Daoy (cell line): ENCODE results near the gene ZNF543. TPM values are rescaled to one million over a fixed set of nuclear protein-coding genes. Genes with fewer than 3 reads are reported as not detected.
A peak's percentile ranks its signal among the peaks of the same experiment; 100 is the strongest.

Source experiments
- DNase-seq: peaks from one replicate; pipeline ENCODE4 v3.0.0-alpha.2; 2015; ENCODE audit warnings: low read depth
- total RNA-seq: library from RNA; depleted of rRNA; stranded (reverse); fragments of >200 nt; shearing (Covaris generic); gene quantifications from 2 replicates; pipeline ENCODE4 v1.2.3, GENCODE V29; 2014; rRNA removed

Gene ZNF543
- total RNA-seq: 6.3 and 7.4 TPM in 2 replicates

GRCh38 chr19:57320180-57321084, at the start of gene ZNF543:
Gene ZNF543 (plus strand): TSS chr19:57320472. CDS start chr19:57320854, 382 bp downstream.
- DNase-seq: peak; percentile 99

GRCh38 chr19:57271280-57271679, 49.0 kb upstream of the ZNF543 start:
- DNase-seq: no peak

- DNase-seq: no peak
These were observed 47.3 kb upstream of the ZNF543 start for GRCh38 chr19:57273014-57273413.

- DNase-seq: no peak
These were observed 43.8 kb upstream of the ZNF543 start for GRCh38 chr19:57276430-57276829.

- peak; percentile 66 for DNase-seq
These were observed 41.8 kb upstream of the ZNF543 start for GRCh38 chr19:57278481-57278880.

- DNase-seq: peak; percentile 97
These were observed 40.7 kb upstream of the ZNF543 start for GRCh38 chr19:57279418-57280164.

- DNase-seq: peak; percentile 98
These were observed 39.9 kb upstream of the ZNF543 start, which contains the start of gene ZNF460 for GRCh38 chr19:57280165-57280961. Gene ZNF460 (plus strand): TSS chr19:57280485. CDS start chr19:57280807, 322 bp downstream.

GRCh38 chr19:57280962-57281400, 39.3 kb upstream of the ZNF543 start:
- DNase-seq: peak; percentile 16

- DNase-seq: no peak
These were observed 38.1 kb upstream of the ZNF543 start for GRCh38 chr19:57282011-57282643.

- DNase-seq: no peak
These were observed 31.9 kb upstream of the ZNF543 start for GRCh38 chr19:57288373-57288772.

- DNase-seq: no peak
These were observed 29.3 kb upstream of the ZNF543 start for GRCh38 chr19:57290970-57291369.

GRCh38 chr19:57292547-57292946, 27.7 kb upstream of the ZNF543 start:
- DNase-seq: no peak

- DNase-seq: no peak
These were observed 26.6 kb upstream of the ZNF543 start for GRCh38 chr19:57293719-57294118.

- peak; percentile 92 for DNase-seq
These were observed 18.2 kb upstream of the ZNF543 start for GRCh38 chr19:57302020-57302465.

GRCh38 chr19:57302727-57303401, 17.4 kb upstream of the ZNF543 start:
- no peak for DNase-seq

GRCh38 chr19:57305056-57305455, 15.2 kb upstream of the ZNF543 start:
- no peak for DNase-seq

- DNase-seq: no peak
These were observed 11.8 kb upstream of the ZNF543 start for GRCh38 chr19:57308514-57308913.

GRCh38 chr19:57310792-57311191, 9.5 kb upstream of the ZNF543 start:
- no peak for DNase-seq

- no peak for DNase-seq
These were observed 6.1 kb upstream of the ZNF543 start for GRCh38 chr19:57314146-57314545.

GRCh38 chr19:57317503-57317902, 2.8 kb upstream of the ZNF543 start:
- DNase-seq: peak; percentile 12

- DNase-seq: no peak
These were observed 448 bp upstream of the ZNF543 start for GRCh38 chr19:57319869-57320179.
